Brain microvascular endothelial cell (primary cell): Measurements from ENCODE around the gene SHROOM1.
"Not testable (repeated sequence)": the region's sequence is repeated elsewhere in the genome, so short reads cannot be mapped to it uniquely, and the experiment has no call there.

Experiments used
- DNase-seq: peaks from one replicate; pipeline ENCODE4 v3.0.0-alpha.2; 2020
- H3K27ac ChIP-seq: fragments of 250-450 bp; sonication (Bioruptor Pico); 2 replicates; pipeline ENCODE4 v1.5.1; 2020; ENCODE audit warnings: mild to moderate bottlenecking, moderate library complexity
- H3K27me3 ChIP-seq: fragments of 250-450 bp; sonication (Bioruptor Pico); replicated peaks from 2 replicates; pipeline ENCODE4 v1.5.1; 2020; ENCODE audit warnings: mild to moderate bottlenecking
- H3K36me3 ChIP-seq: fragments of 250-450 bp; sonication (Bioruptor Pico); replicated peaks from 2 replicates; pipeline ENCODE4 v1.5.1; 2020; ENCODE audit warnings: mild to moderate bottlenecking
- H3K4me3 ChIP-seq: 2 replicates; pipeline ENCODE4 v1.5.1; 2011; ENCODE audit warnings: low read depth, mild to moderate bottlenecking, control low read depth, low read length, moderate library complexity
- in situ Hi-C: cut with HindIII; loops from 2 replicates; pipeline ENCODE4 v1.10.0; 2017; ENCODE audit warnings: low sequenced_read_pairs, low pct_ligation_motif_present
- TF ChIP-seq, protein P1 (sequence below): IDR thresholded peaks from 2 replicates; pipeline ENCODE4 v1.5.1; 2011; ENCODE audit warnings: low read depth, mild to moderate bottlenecking, moderate library complexity, low read length, control low read depth, inconsistent platforms; ENCODE audit errors: missing control alignments

Gene SHROOM1

GRCh38 chr5:132856011-132856410 lies 25.6 kb upstream of the SHROOM1 start:
- Histone ChIP-seq H3K27ac (no peak overlapping the region), H3K27me3 (no peaks in the 10 kb centered on the region), H3K36me3 (no peaks in the 10 kb centered on the region), H3K4me3 (no peak overlapping the region)
- no peak for DNase-seq
- TF ChIP-seq, protein P1, sequence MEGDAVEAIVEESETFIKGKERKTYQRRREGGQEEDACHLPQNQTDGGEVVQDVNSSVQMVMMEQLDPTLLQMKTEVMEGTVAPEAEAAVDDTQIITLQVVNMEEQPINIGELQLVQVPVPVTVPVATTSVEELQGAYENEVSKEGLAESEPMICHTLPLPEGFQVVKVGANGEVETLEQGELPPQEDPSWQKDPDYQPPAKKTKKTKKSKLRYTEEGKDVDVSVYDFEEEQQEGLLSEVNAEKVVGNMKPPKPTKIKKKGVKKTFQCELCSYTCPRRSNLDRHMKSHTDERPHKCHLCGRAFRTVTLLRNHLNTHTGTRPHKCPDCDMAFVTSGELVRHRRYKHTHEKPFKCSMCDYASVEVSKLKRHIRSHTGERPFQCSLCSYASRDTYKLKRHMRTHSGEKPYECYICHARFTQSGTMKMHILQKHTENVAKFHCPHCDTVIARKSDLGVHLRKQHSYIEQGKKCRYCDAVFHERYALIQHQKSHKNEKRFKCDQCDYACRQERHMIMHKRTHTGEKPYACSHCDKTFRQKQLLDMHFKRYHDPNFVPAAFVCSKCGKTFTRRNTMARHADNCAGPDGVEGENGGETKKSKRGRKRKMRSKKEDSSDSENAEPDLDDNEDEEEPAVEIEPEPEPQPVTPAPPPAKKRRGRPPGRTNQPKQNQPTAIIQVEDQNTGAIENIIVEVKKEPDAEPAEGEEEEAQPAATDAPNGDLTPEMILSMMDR, result no peak
- in situ Hi-C loops, result no loop called here

DNA sequence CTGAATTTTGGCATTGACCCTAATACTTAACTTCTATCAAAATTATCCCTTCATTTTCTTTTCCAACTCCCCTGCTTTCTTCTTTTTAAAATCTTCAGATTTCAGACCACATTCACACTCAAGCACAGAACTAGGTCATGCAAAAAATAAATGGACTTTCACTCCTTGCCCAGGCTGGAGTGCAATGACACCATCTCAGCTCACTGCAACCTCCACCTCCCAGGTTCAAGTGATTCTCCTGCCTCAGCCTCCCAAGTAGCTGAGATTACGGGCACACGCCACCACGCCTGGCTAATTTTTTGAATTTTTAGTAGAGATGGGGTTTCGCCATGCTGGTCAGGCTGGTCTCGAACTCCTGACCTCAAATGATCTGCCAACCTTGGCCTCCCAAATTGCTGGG lies 24.5 kb upstream of the SHROOM1 start:
- DNase-seq, H3K4me3 ChIP-seq, H3K27me3 ChIP-seq, in situ Hi-C loops, H3K27ac ChIP-seq, H3K36me3 ChIP-seq: not testable (repeated sequence)

DNA sequence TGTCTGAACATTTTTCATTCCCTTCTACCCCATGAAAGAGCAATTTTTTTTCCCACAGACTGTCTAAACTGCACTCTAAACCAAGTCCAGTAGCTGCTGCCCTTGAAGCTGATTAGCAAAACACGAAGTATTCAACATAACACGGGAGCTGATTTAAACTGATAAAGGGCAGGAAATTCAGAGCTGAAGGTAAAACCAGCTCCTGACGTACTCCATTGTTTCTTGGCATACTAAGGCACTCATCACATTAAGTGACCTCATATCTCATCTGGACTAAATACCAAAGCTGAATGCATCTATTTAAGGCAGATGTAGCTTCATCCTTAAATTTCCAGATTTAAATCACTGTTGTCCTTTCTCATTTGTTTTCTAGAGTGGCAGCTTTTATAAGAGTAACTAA lies 23.9 kb upstream of the SHROOM1 start:
- TF ChIP-seq, protein P1, result no peak
- in situ Hi-C loops, result no loop called here
- no peaks in the 10 kb centered on the region for H3K27me3 ChIP-seq
- no peaks in the 10 kb centered on the region for H3K36me3 ChIP-seq
- no peak for DNase-seq
- H3K4me3 ChIP-seq, result no peak overlapping the region
- no peak overlapping the region for H3K27ac ChIP-seq

DNA sequence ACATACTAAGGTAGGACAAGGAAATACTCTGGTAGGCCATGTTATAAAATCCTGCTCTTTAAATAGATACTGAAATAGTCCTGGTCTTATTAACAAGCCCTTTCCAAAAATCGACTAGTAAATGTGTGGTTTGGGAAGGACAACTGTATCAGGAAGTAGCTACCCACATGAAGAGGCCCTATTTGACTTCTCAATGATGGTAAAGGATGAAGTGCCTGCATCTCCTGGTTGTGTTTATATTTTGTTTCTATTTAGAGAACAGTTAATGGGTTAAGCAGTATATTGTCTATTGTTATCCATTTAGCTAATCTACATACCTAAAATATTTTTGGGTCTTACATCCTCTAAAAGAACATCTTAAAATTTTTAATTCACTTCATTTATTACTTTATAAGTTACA lies 23.3 kb upstream of the SHROOM1 start:
- DNase-seq, result no peak
- TF ChIP-seq, protein P1, result no peak
- Histone ChIP-seq H3K36me3 (no peaks in the 10 kb centered on the region), H3K4me3 (no peak overlapping the region), H3K27me3 (no peaks in the 10 kb centered on the region), H3K27ac (no peak overlapping the region)
- in situ Hi-C loops, result no loop called here

- Histone ChIP-seq H3K27me3 (no peaks in the 10 kb centered on the region), H3K4me3 (no peak overlapping the region), H3K36me3 (no peaks in the 10 kb centered on the region), H3K27ac (no peak overlapping the region)
- in situ Hi-C loops, result no loop called here
- TF ChIP-seq, protein P1, result no peak
- DNase-seq, result no peak
Measured at GRCh38 chr5:132853323-132853722, 22.9 kb upstream of the SHROOM1 start.

GRCh38 chr5:132850066-132850465 lies 19.6 kb upstream of the SHROOM1 start:
- TF ChIP-seq, protein P1, result no peak
- H3K36me3 ChIP-seq, result no peaks in the 10 kb centered on the region
- in situ Hi-C loops, result no loop called here
- H3K27me3 ChIP-seq, result no peaks in the 10 kb centered on the region
- peak; percentile 38 for DNase-seq
- H3K27ac ChIP-seq, result no peak overlapping the region
- no peak overlapping the region for H3K4me3 ChIP-seq
